ENCODE data around the gene ABHD12. TPM values are rescaled to one million over a fixed set of nuclear protein-coding genes. Genes with fewer than 3 reads are reported as not detected.

ABHD12 gene
- total RNA-seq, 1 experiment from 2014 or later = 60.1 TPM

DNA sequence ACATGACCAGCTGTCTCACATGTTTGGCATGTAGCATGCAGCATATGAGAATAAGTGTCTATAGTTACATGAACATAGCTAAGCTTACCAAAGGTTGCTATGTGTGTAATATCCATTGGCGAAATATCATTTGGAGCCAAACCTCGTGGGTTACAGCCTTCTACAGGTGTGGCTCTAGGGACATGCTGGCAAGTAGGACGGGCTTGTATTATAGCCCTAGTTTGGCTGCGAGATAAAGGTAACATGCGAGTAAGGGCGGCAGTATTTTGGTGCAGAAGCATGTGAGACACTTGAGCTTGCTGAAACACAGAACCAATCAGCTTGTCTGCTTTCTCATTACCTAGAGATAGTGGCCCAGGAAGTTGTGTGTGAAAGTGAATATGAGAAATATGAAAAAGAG lies 6.5 kb upstream of the ABHD12 start:
- Histone ChIP-seq H3K4me3 (no peak overlapping the region), H3K27me3 (ENCODE audit: insufficient read depth, low read depth) (no peaks in the 10 kb centered on the region), H3K79me2 (ENCODE audit: low read depth) (no peaks in the 10 kb centered on the region), H2AFZ (no peak overlapping the region), H4K20me1 (ENCODE audit: insufficient read depth) (no peaks in the 10 kb centered on the region), H3K9me3 (ENCODE audit: insufficient read depth, low read depth) (0 out of 2 replicates have a peak, but pooled peaks cover 3% of the 10 kb centered on the region), H3K9me2 (ENCODE audit: insufficient read depth) (no peaks in the 10 kb centered on the region), H3F3A (ENCODE audit: insufficient read depth, low read depth) (peaks cover 9% of the 10 kb centered on the region; the same call in 1 of the 2 replicates), H3K36me3 (ENCODE audit: low read depth) (no peaks in the 10 kb centered on the region), H3K4me1 (replicated peaks; ENCODE audit: insufficient read depth) (peaks cover 25% of the 10 kb centered on the region), H3K4me2 (peak overlapping the region; percentile 51), H3K27ac (peak overlapping the region; percentile 34; the same call in 1 of the 2 replicates)
- ChIA-PET POLR2A (ENCODE audit: unreplicated experiment) (no interaction called here), CTCF (interaction anchor here (2.4 kb wide), 1 partner anchor 97 kb away, joined by 11 read pairs; no protein-coding TSS in a partner anchor)
- no peak for DNase-seq
- BruUV-seq (replicated peaks) = no TSS peak
- intact Hi-C loops (cut with micrococcal nuclease; ENCODE audit: unreplicated experiment) = no loop called here
- no peak for TF ChIP-seq EZH2 (IDR thresholded peaks at IDR 0.05; ENCODE audit: low read depth)
- TF ChIP-seq, protein P1, sequence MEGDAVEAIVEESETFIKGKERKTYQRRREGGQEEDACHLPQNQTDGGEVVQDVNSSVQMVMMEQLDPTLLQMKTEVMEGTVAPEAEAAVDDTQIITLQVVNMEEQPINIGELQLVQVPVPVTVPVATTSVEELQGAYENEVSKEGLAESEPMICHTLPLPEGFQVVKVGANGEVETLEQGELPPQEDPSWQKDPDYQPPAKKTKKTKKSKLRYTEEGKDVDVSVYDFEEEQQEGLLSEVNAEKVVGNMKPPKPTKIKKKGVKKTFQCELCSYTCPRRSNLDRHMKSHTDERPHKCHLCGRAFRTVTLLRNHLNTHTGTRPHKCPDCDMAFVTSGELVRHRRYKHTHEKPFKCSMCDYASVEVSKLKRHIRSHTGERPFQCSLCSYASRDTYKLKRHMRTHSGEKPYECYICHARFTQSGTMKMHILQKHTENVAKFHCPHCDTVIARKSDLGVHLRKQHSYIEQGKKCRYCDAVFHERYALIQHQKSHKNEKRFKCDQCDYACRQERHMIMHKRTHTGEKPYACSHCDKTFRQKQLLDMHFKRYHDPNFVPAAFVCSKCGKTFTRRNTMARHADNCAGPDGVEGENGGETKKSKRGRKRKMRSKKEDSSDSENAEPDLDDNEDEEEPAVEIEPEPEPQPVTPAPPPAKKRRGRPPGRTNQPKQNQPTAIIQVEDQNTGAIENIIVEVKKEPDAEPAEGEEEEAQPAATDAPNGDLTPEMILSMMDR (conservative IDR thresholded peaks at IDR 0.05) = no peak

DNA sequence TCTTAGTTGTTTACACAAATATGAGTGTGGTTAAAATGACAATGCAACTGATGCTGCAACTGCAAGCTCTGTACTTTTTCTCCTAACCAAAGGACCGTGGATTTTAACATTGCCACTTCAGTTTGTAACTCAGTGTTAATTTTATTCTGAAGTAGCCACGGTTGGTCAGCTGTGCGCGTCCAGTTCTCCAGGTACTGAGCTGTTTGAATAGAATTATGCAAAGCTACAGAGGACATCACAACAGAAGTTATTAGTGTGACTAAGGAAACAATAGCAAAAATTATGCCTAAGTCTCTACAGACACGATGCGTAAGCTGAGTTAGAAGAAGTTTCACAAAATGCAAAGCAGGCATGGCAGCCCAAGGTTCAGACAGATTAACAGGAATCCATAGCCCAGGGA lies 4.4 kb upstream of the ABHD12 start:
- peaks cover 1% of the 10 kb centered on the region; the same call in 1 of the 2 replicates for H3K79me2 ChIP-seq (ENCODE audit: low read depth)
- intact Hi-C loops (cut with micrococcal nuclease; ENCODE audit: unreplicated experiment) = no loop called here
- peaks cover 34% of the 10 kb centered on the region for H3K4me1 ChIP-seq (replicated peaks; ENCODE audit: insufficient read depth)
- H3K4me3 ChIP-seq = no peak overlapping the region
- ChIA-PET CTCF (no interaction called here), POLR2A (ENCODE audit: unreplicated experiment) (no interaction called here)
- H2AFZ ChIP-seq = no peak overlapping the region
- no TSS peak for BruUV-seq (replicated peaks)
- no peaks in the 10 kb centered on the region for H4K20me1 ChIP-seq (ENCODE audit: insufficient read depth)
- H3K27ac ChIP-seq = no peak overlapping the region
- H3F3A ChIP-seq (ENCODE audit: insufficient read depth, low read depth) = peaks cover 9% of the 10 kb centered on the region; the same call in 1 of the 2 replicates
- no peak for DNase-seq
- no peaks in the 10 kb centered on the region for H3K9me3 ChIP-seq (ENCODE audit: insufficient read depth, low read depth)
- no peak overlapping the region for H3K4me2 ChIP-seq
- TF ChIP-seq, protein P1 (conservative IDR thresholded peaks at IDR 0.05) = no peak
- TF ChIP-seq EZH2 (IDR thresholded peaks at IDR 0.05; ENCODE audit: low read depth) = no peak
- H3K27me3 ChIP-seq (ENCODE audit: insufficient read depth, low read depth) = no peaks in the 10 kb centered on the region
- H3K36me3 ChIP-seq (ENCODE audit: low read depth) = no peaks in the 10 kb centered on the region
- no peaks in the 10 kb centered on the region for H3K9me2 ChIP-seq (ENCODE audit: insufficient read depth)

DNA sequence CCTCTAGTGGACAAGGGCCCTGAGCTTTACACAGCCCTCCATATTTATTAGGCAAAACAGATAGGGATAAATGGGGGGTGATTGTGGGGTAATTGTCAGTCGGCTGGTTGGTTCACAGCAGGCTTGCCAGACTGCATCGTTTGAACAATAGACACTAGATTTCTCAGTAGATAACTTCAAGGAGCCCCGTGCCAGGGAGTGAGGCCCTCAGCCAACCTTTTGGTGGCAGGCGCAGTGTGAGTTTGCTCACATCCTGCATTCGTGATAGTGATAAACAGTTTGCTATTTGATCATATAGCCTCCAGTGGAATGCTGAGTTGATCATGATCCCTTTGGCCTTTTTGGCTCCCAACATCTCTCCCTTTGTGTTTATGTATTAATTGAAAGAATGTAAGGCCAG lies 3.6 kb upstream of the ABHD12 start:
- Histone ChIP-seq H3K79me2 (ENCODE audit: low read depth) (peaks cover 9% of the 10 kb centered on the region), H3K36me3 (ENCODE audit: low read depth) (no peaks in the 10 kb centered on the region), H3K27me3 (ENCODE audit: insufficient read depth, low read depth) (no peaks in the 10 kb centered on the region), H3K4me3 (no peak overlapping the region), H3K9me2 (ENCODE audit: insufficient read depth) (no peaks in the 10 kb centered on the region), H2AFZ (no peak overlapping the region), H3K27ac (no peak overlapping the region), H4K20me1 (ENCODE audit: insufficient read depth) (no peaks in the 10 kb centered on the region), H3F3A (ENCODE audit: insufficient read depth, low read depth) (peaks cover 9% of the 10 kb centered on the region; the same call in 1 of the 2 replicates), H3K4me2 (no peak overlapping the region), H3K4me1 (replicated peaks; ENCODE audit: insufficient read depth) (peaks cover 37% of the 10 kb centered on the region), H3K9me3 (ENCODE audit: insufficient read depth, low read depth) (no peaks in the 10 kb centered on the region)
- ChIA-PET CTCF (no interaction called here), POLR2A (ENCODE audit: unreplicated experiment) (no interaction called here)
- intact Hi-C loops (cut with micrococcal nuclease; ENCODE audit: unreplicated experiment) = no loop called here
- TF ChIP-seq EZH2 (IDR thresholded peaks at IDR 0.05; ENCODE audit: low read depth) = no peak
- TF ChIP-seq, protein P1 (conservative IDR thresholded peaks at IDR 0.05) = no peak
- no TSS peak for BruUV-seq (replicated peaks)
- DNase-seq = peak in 1 of 2 experiments; percentile 65

All from PC-9 (cell line).